ENCODE data around the gene STON2. TPM values are rescaled to one million over a fixed set of nuclear protein-coding genes. Genes with fewer than 3 reads are reported as not detected.
A peak's percentile ranks its signal among the peaks of the same experiment; 100 is the strongest.

The STON2 gene
- total and polyA plus RNA-seq, 2 donors from 2014 or later, result 14.8 to 86.6 TPM

GRCh38 chr14:81222126-81222525 is 178.0 kb downstream of the STON2 start:
- Histone ChIP-seq H3K9me3 (ENCODE audit: control insufficient read depth in 2 of 3, insufficient read depth in 1 of 3, low read length in 3 of 3) (no peaks in the 10 kb centered on the region), H3K27me3 (ENCODE audit: control insufficient read depth, insufficient read depth, low read length) (no peaks in the 10 kb centered on the region), H3K4me1 (ENCODE audit: control insufficient read depth in 2 of 3, insufficient read depth in 2 of 3, low read depth in 1 of 3, low read length in 3 of 3) (peaks cover 5 to 16% (median 6%) of the 10 kb centered on the region in 3 donors), H3K27ac (ENCODE audit: low read depth in 2 of 2, low read length in 2 of 2) (peak overlapping the region in 1 of 2 donors; percentile 98), H3K9ac (ENCODE audit: low read length in 3 of 3) (no peak overlapping the region), H3K36me3 (ENCODE audit: control insufficient read depth in 2 of 3, insufficient read depth in 3 of 3, low read length in 3 of 3) (no peaks in the 10 kb centered on the region), H3K4me3 (ENCODE audit: low read length in 3 of 3) (peak overlapping the region in 2 of 3 donors; percentile 76 to 92)
- DNase-seq, result no peak
- intact Hi-C loops (cut with DNase I), result no loop called here
- TF ChIP-seq, protein P1, sequence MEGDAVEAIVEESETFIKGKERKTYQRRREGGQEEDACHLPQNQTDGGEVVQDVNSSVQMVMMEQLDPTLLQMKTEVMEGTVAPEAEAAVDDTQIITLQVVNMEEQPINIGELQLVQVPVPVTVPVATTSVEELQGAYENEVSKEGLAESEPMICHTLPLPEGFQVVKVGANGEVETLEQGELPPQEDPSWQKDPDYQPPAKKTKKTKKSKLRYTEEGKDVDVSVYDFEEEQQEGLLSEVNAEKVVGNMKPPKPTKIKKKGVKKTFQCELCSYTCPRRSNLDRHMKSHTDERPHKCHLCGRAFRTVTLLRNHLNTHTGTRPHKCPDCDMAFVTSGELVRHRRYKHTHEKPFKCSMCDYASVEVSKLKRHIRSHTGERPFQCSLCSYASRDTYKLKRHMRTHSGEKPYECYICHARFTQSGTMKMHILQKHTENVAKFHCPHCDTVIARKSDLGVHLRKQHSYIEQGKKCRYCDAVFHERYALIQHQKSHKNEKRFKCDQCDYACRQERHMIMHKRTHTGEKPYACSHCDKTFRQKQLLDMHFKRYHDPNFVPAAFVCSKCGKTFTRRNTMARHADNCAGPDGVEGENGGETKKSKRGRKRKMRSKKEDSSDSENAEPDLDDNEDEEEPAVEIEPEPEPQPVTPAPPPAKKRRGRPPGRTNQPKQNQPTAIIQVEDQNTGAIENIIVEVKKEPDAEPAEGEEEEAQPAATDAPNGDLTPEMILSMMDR (IDR thresholded peaks at IDR 0.05; ENCODE audit: borderline replicate concordance, extremely low read depth, insufficient read depth), result no peak
- FAIRE-seq, result no peak

- Histone ChIP-seq H3K4me3 (ENCODE audit: low read length in 3 of 3) (peak overlapping the region; percentile 76 to 96 (median 92)), H3K27ac (ENCODE audit: low read depth in 2 of 2, low read length in 2 of 2) (peak overlapping the region; percentile 98 to 100), H3K36me3 (ENCODE audit: control insufficient read depth in 2 of 3, insufficient read depth in 3 of 3, low read length in 3 of 3) (peaks cover 0 to 3% (median 0%) of the 10 kb centered on the region in 3 donors), H3K9ac (ENCODE audit: low read length in 3 of 3) (peak overlapping the region; percentile 64 to 92 (median 91)), H3K4me1 (ENCODE audit: control insufficient read depth in 2 of 3, insufficient read depth in 2 of 3, low read depth in 1 of 3, low read length in 3 of 3) (peaks cover 5 to 16% (median 6%) of the 10 kb centered on the region in 3 donors), H3K27me3 (ENCODE audit: control insufficient read depth, insufficient read depth, low read length) (no peaks in the 10 kb centered on the region), H3K9me3 (ENCODE audit: control insufficient read depth in 2 of 3, insufficient read depth in 1 of 3, low read length in 3 of 3) (no peaks in the 10 kb centered on the region)
- TF ChIP-seq, protein P1 (IDR thresholded peaks at IDR 0.05; ENCODE audit: borderline replicate concordance, extremely low read depth, insufficient read depth), result no peak
- peak in 1 of 5 donors; percentile 40 for DNase-seq
- FAIRE-seq, result no peak
- intact Hi-C loops (cut with DNase I), result no loop called here
Observed at GRCh38 chr14:81221579-81222102, 178.5 kb downstream of the STON2 start.

GRCh38 chr14:81220830-81221578 is 179.1 kb downstream of the STON2 start, which contains the start of gene GTF2A1:
Gene GTF2A1, minus strand, starts transcription at chr14:81220959. Its CDS starts 441 bp downstream, at chr14:81220518.
- H3K27me3 ChIP-seq (ENCODE audit: control insufficient read depth, insufficient read depth, low read length), result no peaks in the 10 kb centered on the region
- no peaks in the 10 kb centered on the region for H3K9me3 ChIP-seq (ENCODE audit: control insufficient read depth in 2 of 3, insufficient read depth in 1 of 3, low read length in 3 of 3)
- TF ChIP-seq, protein P1 (IDR thresholded peaks at IDR 0.05; ENCODE audit: borderline replicate concordance, extremely low read depth, insufficient read depth), result no peak
- intact Hi-C loops (cut with DNase I), result no loop called here
- no peak for FAIRE-seq
- peaks cover 0 to 3% (median 2%) of the 10 kb centered on the region in 3 donors for H3K36me3 ChIP-seq (ENCODE audit: control insufficient read depth in 2 of 3, insufficient read depth in 3 of 3, low read length in 3 of 3)
- H3K27ac ChIP-seq (ENCODE audit: low read depth in 2 of 2, low read length in 2 of 2), result peak within 1 kb of the TSS; percentile 100
- DNase-seq, result peak; percentile 98 to 99 (median 98)
- peak within 1 kb of the TSS; percentile 80 to 96 (median 92) for H3K4me3 ChIP-seq (ENCODE audit: low read length in 3 of 3)
- H3K9ac ChIP-seq (ENCODE audit: low read length in 3 of 3), result peak within 1 kb of the TSS; percentile 91 to 98 (median 93)
- peaks cover 5 to 16% (median 6%) of the 10 kb centered on the region in 3 donors for H3K4me1 ChIP-seq (ENCODE audit: control insufficient read depth in 2 of 3, insufficient read depth in 2 of 3, low read depth in 1 of 3, low read length in 3 of 3)

Data from kidney (tissue), 14 donors.